Gastroesophageal sphincter (tissue), 2 donors: ENCODE measurements around the gene RPUSD3.

Experiments
- POLR2A ChIP-seq, 2 donors: fragments of 450-650 bp; IDR thresholded peaks; one replicate each; pipeline ENCODE4 v1.6.1; 2017; ENCODE audit warnings: antibody characterized with exemption in 2 of 2, mild to moderate bottlenecking in 2 of 2, moderate library complexity in 1 of 2
- POLR2AphosphoS5 ChIP-seq: sonication (generic); formaldehyde crosslinking; IDR thresholded peaks from one replicate; pipeline ENCODE4 v1.6.1; 2017; ENCODE audit warnings: antibody characterized with exemption

- TF ChIP-seq POLR2A (IDR thresholded peaks at IDR 0.05) (no peak), POLR2AphosphoS5 (no peak)
Measured at GRCh38 chr3:9884555-9885165, 40.9 kb upstream of the RPUSD3 start.
